ENCODE measurements around the gene DYRK1B.

The DYRK1B gene

GRCh38 chr19:39852882-39853281, 18.9 kb upstream of the DYRK1B start:
- no peak for DNase-seq

GRCh38 chr19:39850892-39851291, 16.9 kb upstream of the DYRK1B start:
- DNase-seq: no peak

GRCh38 chr19:39848392-39848791, 14.4 kb upstream of the DYRK1B start:
- no peak for DNase-seq

GRCh38 chr19:39847525-39847924, 13.6 kb upstream of the DYRK1B start:
- DNase-seq: no peak

- no peak for DNase-seq
Observed at GRCh38 chr19:39846678-39847486, 12.9 kb upstream of the DYRK1B start.

- DNase-seq: peak; percentile 96 to 97
Observed at GRCh38 chr19:39845933-39846677, 12.1 kb upstream of the DYRK1B start, which contains the start of gene FBL. FBL (minus strand) TSS chr19:39846379; CDS start chr19:39846300, 79 bp downstream.

- DNase-seq: no peak
Observed at GRCh38 chr19:39845584-39845932, 11.6 kb upstream of the DYRK1B start.

GRCh38 chr19:39845172-39845571, 11.2 kb upstream of the DYRK1B start:
- no peak for DNase-seq

- peak in 1 of 2 donors; percentile 74 for DNase-seq
Observed at GRCh38 chr19:39843919-39844793, 10.2 kb upstream of the DYRK1B start.

- no peak for DNase-seq
Observed at GRCh38 chr19:39842693-39843435, 8.9 kb upstream of the DYRK1B start.

- DNase-seq: no peak
Observed at GRCh38 chr19:39841041-39841440, 7.1 kb upstream of the DYRK1B start.

GRCh38 chr19:39840492-39840891, 6.5 kb upstream of the DYRK1B start:
- no peak for DNase-seq

- DNase-seq: no peak
Observed at GRCh38 chr19:39839678-39840327, 5.8 kb upstream of the DYRK1B start.

- no peak for DNase-seq
Observed at GRCh38 chr19:39838569-39838968, 4.6 kb upstream of the DYRK1B start.

- no peak for DNase-seq
Observed at GRCh38 chr19:39837978-39838377, 4.0 kb upstream of the DYRK1B start.

GRCh38 chr19:39834287-39834841, 402 bp upstream of the DYRK1B start:
- no peak for DNase-seq

GRCh38 chr19:39833160-39833463, 850 bp downstream of the DYRK1B start:
- no peak for DNase-seq

GRCh38 chr19:39832341-39833083, 1.4 kb downstream of the DYRK1B start:
- DNase-seq: peak in 1 of 2 donors; percentile 32

GRCh38 chr19:39831679-39832078, 2.3 kb downstream of the DYRK1B start:
- DNase-seq: no peak

- no peak for DNase-seq
Observed at GRCh38 chr19:39830847-39831246, 3.1 kb downstream of the DYRK1B start.

- DNase-seq: no peak
Observed at GRCh38 chr19:39830406-39830805, 3.6 kb downstream of the DYRK1B start.
